ENCODE measurements around the gene RASGEF1B.

GRCh38 chr4:81407726-81408125 lies 64.0 kb downstream of the RASGEF1B start:
- TF ChIP-seq CTCF (conservative IDR thresholded peaks at IDR 0.05 in 1 of 2, IDR thresholded peaks at IDR 0.05 in 1 of 2; ENCODE audit: extremely low read depth in 1 of 2, insufficient read depth in 1 of 2, low read depth in 1 of 2, low read length in 2 of 2): no peak
- TF ChIP-seq EZH2 (IDR thresholded peaks at IDR 0.05; ENCODE audit: borderline replicate concordance, low read length): no peak

Data from mammary epithelial cell (primary cell).